Endodermal cell (in vitro differentiated cells): ENCODE results near the gene UNC119. TPM values are rescaled to one million over a fixed set of nuclear protein-coding genes. Genes with fewer than 3 reads are reported as not detected.

ENCODE experiments used
- DNase-seq: peaks from one replicate; pipeline ENCODE4 v3.0.0-alpha.2; 2017
- H3K27ac ChIP-seq: 2 replicates; pipeline ENCODE4 v1.5.1; 2013; ENCODE audit warnings: mild to moderate bottlenecking, low read depth, low read length, moderate library complexity
- H3K27me3 ChIP-seq: 2 replicates; pipeline ENCODE4 v1.6.1; 2013; ENCODE audit warnings: mild to moderate bottlenecking, low read length, moderate library complexity; ENCODE audit not compliant: insufficient read depth, control insufficient read depth, poor library complexity, severe bottlenecking
- H3K36me3 ChIP-seq: 2 replicates; pipeline ENCODE4 v1.7.0; 2013; ENCODE audit warnings: mild to moderate bottlenecking, low read length, moderate library complexity; ENCODE audit not compliant: control insufficient read depth, insufficient read depth
- H3K4me1 ChIP-seq: one replicate; pipeline ENCODE4 v1.7.0; 2013; ENCODE audit warnings: low read length; ENCODE audit not compliant: control insufficient read depth, insufficient read depth
- H3K4me3 ChIP-seq: 2 replicates; pipeline ENCODE4 v1.5.1; 2013; ENCODE audit warnings: mild to moderate bottlenecking, low read length, moderate library complexity
- H3K9ac ChIP-seq: 2 replicates; pipeline ENCODE4 v1.6.1; 2013; ENCODE audit warnings: mild to moderate bottlenecking, low read length, moderate library complexity; ENCODE audit not compliant: poor library complexity, severe bottlenecking; ENCODE audit errors: extremely low read depth
- H3K9me3 ChIP-seq: 2 replicates; pipeline ENCODE4 v1.6.1; 2013; ENCODE audit warnings: mild to moderate bottlenecking, low read length, moderate library complexity; ENCODE audit not compliant: control insufficient read depth
- H3K27ac Mint-ChIP-seq: 2 replicates; pipeline ENCODE4 v1.8.0; 2020; ENCODE audit warnings: mixed read lengths
- H3K27me3 Mint-ChIP-seq: 2 replicates; pipeline ENCODE4 v1.8.0; 2021; ENCODE audit warnings: mild to moderate bottlenecking, mixed read lengths; ENCODE audit not compliant: insufficient read depth
- H3K36me3 Mint-ChIP-seq: 2 replicates; pipeline ENCODE4 v1.8.0; 2020; ENCODE audit warnings: low read depth, mixed read lengths
- H3K4me1 Mint-ChIP-seq: 2 replicates; pipeline ENCODE4 v1.8.0; 2020; ENCODE audit warnings: mixed read lengths
- H3K4me3 Mint-ChIP-seq: 2 replicates; pipeline ENCODE4 v1.8.0; 2020; ENCODE audit warnings: mild to moderate bottlenecking, moderate library complexity, mixed read lengths
- H3K9me3 Mint-ChIP-seq: 2 replicates; pipeline ENCODE4 v1.8.0; 2020; ENCODE audit warnings: mild to moderate bottlenecking, mixed read lengths
- WGBS, 2 experiments: methylation state at CpG; one replicate each; pipeline versions ENCODE4 v1.1.5 to v1.1.7; 2013; ENCODE audit warnings: missing lambda C conversion rate in 2 of 2, mixed read lengths in 1 of 2; ENCODE audit not compliant: insufficient coverage in 1 of 2, insufficient read length in 1 of 2; 5-methylcytosine and 5-hydroxymethylcytosine counted together
- total RNA-seq, 2 donors: library from RNA; stranded (reverse); fragmentation: NEBNext Ultra II Directional in 1 of 2; extraction: Animal tissue kit (Norgen Biotek cat#: 25700) in 1 of 2; gene quantifications; 2 replicates in 1 of 2; 3 replicates in 1 of 2; pipeline ENCODE4 v1.2.1, GENCODE V29; 2021
- TF ChIP-seq, protein P1 (sequence below): fragments of 200-600 bp; sonication (generic); conservative IDR thresholded peaks from 2 replicates; pipeline ENCODE4 v1.5.0; 2021; ENCODE audit warnings: antibody characterized with exemption, mild to moderate bottlenecking

Gene UNC119
- total RNA-seq, 2 donors from 2014 or later: 46.7 to 59.0 TPM

DNA sequence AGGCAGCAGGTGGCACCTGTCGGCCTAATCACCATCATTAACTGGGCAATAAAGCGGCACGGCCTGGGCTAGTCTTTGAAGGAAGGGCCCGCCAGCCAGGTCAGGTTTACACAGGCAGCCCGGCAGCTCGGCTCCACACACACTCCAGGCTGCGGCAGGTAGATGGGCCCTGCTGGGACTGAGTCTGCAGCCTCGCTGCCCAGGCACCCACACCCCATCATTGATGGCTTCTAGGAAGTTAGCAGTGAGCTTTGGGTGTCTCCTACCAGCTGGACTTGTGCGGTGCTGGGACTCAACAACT lies 53.1 kb downstream of the UNC119 start:
- no peak for DNase-seq
- 93 to 97% methylated on average over 5 to 9 of the region's 9 CpGs for WGBS, 2 experiments
- Histone ChIP-seq H3K27me3 (peaks cover 13% of the 10 kb centered on the region), H3K4me1 (no peaks in the 10 kb centered on the region), H3K36me3 (no peaks in the 10 kb centered on the region), H3K9ac (no peak overlapping the region), H3K4me3 (no peak overlapping the region), H3K27ac (no peak overlapping the region), H3K9me3 (no peaks in the 10 kb centered on the region)
- Mint-ChIP-seq H3K27me3 (peaks cover 8% of the 10 kb centered on the region), H3K27ac (no peak overlapping the region), H3K9me3 (no peaks in the 10 kb centered on the region), H3K4me1 (peaks cover 9% of the 10 kb centered on the region), H3K36me3 (no peaks in the 10 kb centered on the region), H3K4me3 (no peak overlapping the region)
- TF ChIP-seq, protein P1, sequence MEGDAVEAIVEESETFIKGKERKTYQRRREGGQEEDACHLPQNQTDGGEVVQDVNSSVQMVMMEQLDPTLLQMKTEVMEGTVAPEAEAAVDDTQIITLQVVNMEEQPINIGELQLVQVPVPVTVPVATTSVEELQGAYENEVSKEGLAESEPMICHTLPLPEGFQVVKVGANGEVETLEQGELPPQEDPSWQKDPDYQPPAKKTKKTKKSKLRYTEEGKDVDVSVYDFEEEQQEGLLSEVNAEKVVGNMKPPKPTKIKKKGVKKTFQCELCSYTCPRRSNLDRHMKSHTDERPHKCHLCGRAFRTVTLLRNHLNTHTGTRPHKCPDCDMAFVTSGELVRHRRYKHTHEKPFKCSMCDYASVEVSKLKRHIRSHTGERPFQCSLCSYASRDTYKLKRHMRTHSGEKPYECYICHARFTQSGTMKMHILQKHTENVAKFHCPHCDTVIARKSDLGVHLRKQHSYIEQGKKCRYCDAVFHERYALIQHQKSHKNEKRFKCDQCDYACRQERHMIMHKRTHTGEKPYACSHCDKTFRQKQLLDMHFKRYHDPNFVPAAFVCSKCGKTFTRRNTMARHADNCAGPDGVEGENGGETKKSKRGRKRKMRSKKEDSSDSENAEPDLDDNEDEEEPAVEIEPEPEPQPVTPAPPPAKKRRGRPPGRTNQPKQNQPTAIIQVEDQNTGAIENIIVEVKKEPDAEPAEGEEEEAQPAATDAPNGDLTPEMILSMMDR: no peak

DNA sequence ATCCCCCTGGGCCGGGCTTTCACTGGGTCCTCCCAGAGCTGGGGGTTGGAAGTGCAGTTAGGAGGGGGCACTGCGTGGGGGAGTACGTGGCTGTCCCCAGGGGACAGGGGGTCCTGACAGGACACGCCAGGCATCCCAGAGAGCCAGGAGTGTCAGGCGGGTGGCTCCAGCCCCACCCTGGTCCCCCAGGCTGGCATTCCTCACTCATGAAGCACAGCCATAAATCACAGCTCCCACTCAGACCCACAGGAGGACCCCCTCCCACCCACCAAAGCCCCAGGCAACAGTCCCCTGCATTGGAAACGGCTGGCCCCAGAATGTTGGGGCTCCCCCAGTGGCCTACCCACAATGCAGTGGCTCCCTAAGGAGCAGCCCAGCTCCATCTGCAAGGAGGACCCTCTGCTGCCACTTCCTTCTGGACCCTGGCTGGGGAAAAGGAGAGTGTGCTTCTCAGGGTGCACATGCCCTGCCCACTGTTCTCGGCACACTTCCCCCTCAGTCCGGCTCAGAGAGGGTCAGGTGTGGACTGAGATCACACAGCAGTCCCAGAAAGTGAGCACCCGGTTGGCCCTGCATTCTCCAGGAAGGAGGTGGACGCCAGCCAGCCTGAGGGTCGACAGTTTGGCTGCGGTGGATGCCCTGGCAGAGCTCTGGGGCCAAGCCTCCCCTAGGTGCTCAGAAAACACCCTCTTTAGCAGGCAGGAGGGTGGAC lies 53.6 kb downstream of the UNC119 start:
- no peak overlapping the region for H3K4me3 Mint-ChIP-seq
- no peak overlapping the region for H3K9ac ChIP-seq

DNA sequence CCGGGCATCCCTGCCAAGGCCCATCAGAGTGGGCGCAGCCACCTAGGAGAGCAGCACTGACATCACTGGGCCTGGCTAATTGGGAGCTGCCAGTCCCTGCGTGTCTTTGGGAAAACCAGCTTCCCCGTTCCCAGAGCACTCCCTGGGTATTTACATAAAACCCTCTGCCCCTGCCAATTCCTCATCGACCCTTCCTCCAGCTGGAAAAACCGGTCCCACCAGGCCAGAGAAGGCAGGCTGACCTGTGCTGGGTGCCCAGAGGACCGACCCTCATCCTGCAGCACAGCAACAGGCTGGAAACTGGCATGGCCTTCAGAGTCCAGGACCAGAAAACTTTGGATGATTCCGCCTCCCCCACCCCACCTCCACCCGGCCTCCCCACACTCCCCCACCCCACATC lies 54.5 kb downstream of the UNC119 start:
- Histone ChIP-seq H3K9ac (no peak overlapping the region), H3K27ac (no peak overlapping the region), H3K4me1 (no peaks in the 10 kb centered on the region), H3K27me3 (peaks cover 12% of the 10 kb centered on the region), H3K9me3 (no peaks in the 10 kb centered on the region), H3K4me3 (no peak overlapping the region), H3K36me3 (no peaks in the 10 kb centered on the region)
- peak; percentile 84 for DNase-seq
- Mint-ChIP-seq H3K9me3 (no peaks in the 10 kb centered on the region), H3K36me3 (no peaks in the 10 kb centered on the region), H3K4me3 (no peak overlapping the region), H3K27me3 (peaks cover 17% of the 10 kb centered on the region), H3K4me1 (peaks cover 9% of the 10 kb centered on the region), H3K27ac (no peak overlapping the region)
- TF ChIP-seq, protein P1: no peak
- WGBS, 2 experiments: 70 to 92% methylated on average over 2 to 7 of the region's 9 CpGs

More for the DNA sequence above, 53.6 kb downstream of the UNC119 start:
- no peak overlapping the region for H3K27ac Mint-ChIP-seq
- no peaks in the 10 kb centered on the region for H3K9me3 Mint-ChIP-seq
- Histone ChIP-seq H3K27ac (no peak overlapping the region), H3K36me3 (no peaks in the 10 kb centered on the region), H3K27me3 (peaks cover 12% of the 10 kb centered on the region), H3K4me1 (no peaks in the 10 kb centered on the region), H3K9me3 (no peaks in the 10 kb centered on the region), H3K4me3 (no peak overlapping the region)
- H3K4me1 Mint-ChIP-seq: peaks cover 9% of the 10 kb centered on the region
- H3K36me3 Mint-ChIP-seq: no peaks in the 10 kb centered on the region
- TF ChIP-seq, protein P1: no peak
- H3K27me3 Mint-ChIP-seq: peaks cover 13% of the 10 kb centered on the region
- WGBS, 2 experiments: 83 to 85% methylated on average over 4 to 12 of the region's 12 CpGs
- no peak for DNase-seq

Other genes starting within 250 kb of the UNC119 start
- gene TMEM97, start 233.4 kb downstream of the UNC119 start, total RNA-seq: 10 to 100 TPM; 72.1 to 80.7 TPM
- gene IFT20, start 217.2 kb downstream of the UNC119 start, total RNA-seq: 10 to 100 TPM; 28.9 to 34.3 TPM
- gene TNFAIP1, start 216.9 kb downstream of the UNC119 start, total RNA-seq: 10 to 100 TPM; 29.9 to 36.1 TPM
- gene POLDIP2, start 195.1 kb downstream of the UNC119 start, total RNA-seq: 10 to 100 TPM; 69.0 to 72.1 TPM
- gene SEBOX, start 187.4 kb downstream of the UNC119 start, total RNA-seq: not detected
- 1 to 10 TPM; 2.5 to 6.7 TPM for gene VTN, start 182.3 kb downstream of the UNC119 start, total RNA-seq
- gene SARM1, start 180.9 kb downstream of the UNC119 start, total RNA-seq: 1 to 10 TPM; 1.3 to 2.0 TPM
- 10 to 100 TPM in 1 of 2 donors, 1 to 10 TPM in 1; 6.9 to 10.9 TPM for gene SLC46A1, start 146.4 kb downstream of the UNC119 start, total RNA-seq
- gene SLC13A2, start 79.0 kb downstream of the UNC119 start, total RNA-seq: not detected
- gene FOXN1, start 46.3 kb downstream of the UNC119 start, total RNA-seq: not detected
- gene PIGS, start 18.9 kb upstream of the UNC119 start, total RNA-seq: 10 to 100 TPM; 34.9 to 43.0 TPM
- gene ALDOC, start 24.3 kb upstream of the UNC119 start, total RNA-seq: 10 to 100 TPM; 12.3 to 14.1 TPM
- 100 to 1,000 TPM in 1 of 2 donors, 10 to 100 TPM in 1; 84.8 to 132 TPM for gene SPAG5, start 46.4 kb upstream of the UNC119 start, total RNA-seq
- gene RSKR, start 61.6 kb upstream of the UNC119 start, total RNA-seq: 10 to 100 TPM; 25.5 to 27.6 TPM
- 100 to 1,000 TPM; 132 to 144 TPM for gene BLTP2, start 92.5 kb upstream of the UNC119 start, total RNA-seq
- 10 to 100 TPM; 40.6 to 42.6 TPM for gene SDF2, start 109.3 kb upstream of the UNC119 start, total RNA-seq
- 10 to 100 TPM; 54.4 to 72.1 TPM for gene SUPT6H, start 109.6 kb upstream of the UNC119 start, total RNA-seq
- 10 to 100 TPM; 28.7 to 41.6 TPM for gene PROCA1, start 159.3 kb upstream of the UNC119 start, total RNA-seq
- gene RAB34, start 165.2 kb upstream of the UNC119 start, total RNA-seq: 100 to 1,000 TPM; 111 to 112 TPM
- 1,000 to 10,000 TPM; 1,639 TPM for gene RPL23A, start 167.4 kb upstream of the UNC119 start, total RNA-seq
- 10 to 100 TPM; 17.0 to 22.9 TPM for gene TLCD1, start 173.6 kb upstream of the UNC119 start, total RNA-seq
- 10 to 100 TPM; 11.2 to 15.7 TPM for gene NEK8, start 176.2 kb upstream of the UNC119 start, total RNA-seq
- 100 to 1,000 TPM; 168 to 169 TPM for gene TRAF4, start 191.4 kb upstream of the UNC119 start, total RNA-seq